LHCN-M2 (cell line): Measurements from ENCODE around the gene FAM50B. TPM values are rescaled to one million over a fixed set of nuclear protein-coding genes. Genes with fewer than 3 reads are reported as not detected.
A peak's percentile ranks its signal among the peaks of the same experiment; 100 is the strongest.

Experiments used
- DNase-seq: peaks from one replicate; pipeline ENCODE4 v3.0.0-alpha.2; 2012; ENCODE audit warnings: low read depth
- polyA plus RNA-seq: library from polyadenylated mRNA; unstranded; fragments of >200 nt; gene quantifications from one replicate; pipeline ENCODE4 v1.2.1, GENCODE V29; 2012; ENCODE audit warnings: missing spikeins
- total RNA-seq: library from RNA; depleted of rRNA; stranded (reverse); fragments of >200 nt; gene quantifications from 2 replicates; pipeline ENCODE4 v1.2.3, GENCODE V29; 2014; rRNA removed

The FAM50B gene, protein sequence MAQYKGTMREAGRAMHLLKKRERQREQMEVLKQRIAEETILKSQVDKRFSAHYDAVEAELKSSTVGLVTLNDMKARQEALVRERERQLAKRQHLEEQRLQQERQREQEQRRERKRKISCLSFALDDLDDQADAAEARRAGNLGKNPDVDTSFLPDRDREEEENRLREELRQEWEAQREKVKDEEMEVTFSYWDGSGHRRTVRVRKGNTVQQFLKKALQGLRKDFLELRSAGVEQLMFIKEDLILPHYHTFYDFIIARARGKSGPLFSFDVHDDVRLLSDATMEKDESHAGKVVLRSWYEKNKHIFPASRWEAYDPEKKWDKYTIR
- 8.5 and 13.6 TPM in 2 replicates for total RNA-seq
- polyA plus RNA-seq = 13.2 TPM

DNA sequence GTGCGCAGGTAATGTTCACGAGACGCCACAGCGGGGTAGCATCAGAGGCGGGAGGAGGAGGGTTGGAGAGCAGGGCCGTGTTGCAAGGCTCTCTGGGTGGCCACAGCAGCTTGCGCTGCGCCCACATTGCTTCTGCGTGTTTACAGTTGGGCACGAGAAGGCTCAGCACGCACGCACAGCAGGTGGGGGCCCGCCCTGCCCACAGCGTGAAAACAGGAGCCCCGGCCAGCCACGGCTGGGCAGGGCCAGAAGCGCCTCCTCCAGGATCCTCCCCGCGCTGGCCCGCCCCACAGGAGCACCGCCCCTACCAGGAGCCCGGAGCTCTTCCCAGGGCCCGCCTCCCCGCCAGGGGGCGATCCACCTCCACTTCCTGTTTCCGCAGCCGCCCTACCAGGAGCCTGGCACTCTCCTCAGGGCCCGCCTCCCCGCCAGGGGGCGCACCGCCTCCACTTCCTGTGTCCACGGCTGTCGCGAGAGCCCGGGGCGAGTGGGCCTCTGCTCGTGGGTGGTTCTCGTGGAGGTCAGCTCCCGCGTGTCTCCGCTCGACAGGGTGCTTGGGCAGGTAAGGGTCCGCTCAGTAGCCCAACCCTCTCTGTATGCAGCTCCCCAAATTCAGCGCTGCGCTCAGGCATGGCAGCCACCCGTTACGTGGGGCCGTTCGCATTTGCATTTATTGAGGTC is at the start of gene FAM50B:
Gene FAM50B, plus strand, starts transcription at position 449 of the 681 bp plus-strand sequence. CDS start 439 bp downstream, outside the sequence.
- DNase-seq = peak; percentile 81

DNA sequence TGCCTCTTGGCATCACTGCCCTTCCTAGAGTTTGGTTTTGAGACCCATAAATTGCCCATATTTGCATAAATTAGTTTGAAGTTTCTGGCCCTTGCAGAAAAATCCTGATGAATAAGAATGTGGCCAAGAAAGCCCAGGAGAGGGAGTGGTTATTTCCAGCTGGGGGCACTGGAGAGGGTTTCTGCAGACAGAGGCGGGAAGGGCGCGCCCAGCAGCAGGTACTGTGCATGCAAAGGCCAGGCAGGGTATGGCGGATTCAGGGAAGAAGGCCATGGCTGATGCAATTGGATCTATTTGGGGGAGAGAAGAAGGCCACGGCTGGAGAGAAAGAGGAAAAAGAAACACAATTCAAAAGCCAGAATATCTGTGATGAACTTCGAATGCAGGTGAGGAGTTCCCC is 49.5 kb upstream of the FAM50B start:
- DNase-seq = no peak

DNA sequence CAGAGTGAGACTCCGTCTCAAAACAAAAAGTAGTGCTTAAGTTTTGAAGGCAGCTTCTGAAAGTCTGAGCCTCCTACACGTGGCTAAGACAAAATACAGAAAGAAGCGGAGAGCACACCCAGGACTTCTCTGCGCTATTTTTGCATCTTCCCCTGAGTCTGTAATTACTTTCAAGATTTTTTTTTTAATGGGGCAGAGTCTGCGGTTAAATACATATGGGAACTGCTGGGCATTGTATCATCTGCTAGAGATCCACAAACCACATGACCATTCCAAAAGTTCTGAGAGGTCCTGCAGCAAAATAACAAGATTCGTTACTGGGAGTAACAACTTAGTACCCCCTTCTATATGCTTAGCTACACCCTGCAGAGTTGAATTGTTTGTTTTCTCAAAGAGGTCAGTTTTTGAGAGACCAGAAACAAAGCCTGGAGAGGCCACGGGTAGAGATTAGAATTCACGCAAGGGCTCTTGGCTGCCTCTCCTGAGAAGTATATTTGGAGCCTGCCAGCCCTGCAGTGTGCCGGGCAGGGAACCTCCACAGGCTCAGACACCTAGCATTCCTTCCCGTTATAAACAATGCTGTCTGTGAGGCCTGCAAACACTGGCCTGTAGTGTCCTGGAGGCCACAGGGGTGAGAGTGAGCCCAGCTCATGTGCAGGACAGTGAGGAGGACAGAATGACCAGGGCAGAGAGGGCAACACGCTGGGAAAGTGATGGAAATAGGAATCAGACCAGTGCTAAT is 48.2 kb upstream of the FAM50B start:
- DNase-seq = no peak

DNA sequence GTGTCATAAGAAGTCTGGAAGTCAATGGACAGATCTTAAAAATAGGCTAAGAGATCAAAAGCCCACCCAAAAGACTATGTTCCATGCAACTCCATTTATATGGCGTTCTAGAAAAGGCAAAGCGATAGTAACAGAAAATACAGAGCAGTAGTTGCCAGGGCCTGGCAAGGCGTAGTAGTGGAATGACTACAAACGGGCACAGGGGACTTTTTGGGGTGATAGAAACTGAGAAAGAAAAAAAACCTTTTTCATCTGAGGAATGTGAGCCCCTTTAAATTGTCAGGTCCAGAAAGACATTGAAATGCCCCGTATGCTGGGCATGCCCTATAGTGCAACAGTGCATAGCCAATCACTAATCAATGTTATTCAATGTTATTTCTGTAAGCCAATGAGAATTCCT is 47.2 kb upstream of the FAM50B start:
- no peak for DNase-seq

DNA sequence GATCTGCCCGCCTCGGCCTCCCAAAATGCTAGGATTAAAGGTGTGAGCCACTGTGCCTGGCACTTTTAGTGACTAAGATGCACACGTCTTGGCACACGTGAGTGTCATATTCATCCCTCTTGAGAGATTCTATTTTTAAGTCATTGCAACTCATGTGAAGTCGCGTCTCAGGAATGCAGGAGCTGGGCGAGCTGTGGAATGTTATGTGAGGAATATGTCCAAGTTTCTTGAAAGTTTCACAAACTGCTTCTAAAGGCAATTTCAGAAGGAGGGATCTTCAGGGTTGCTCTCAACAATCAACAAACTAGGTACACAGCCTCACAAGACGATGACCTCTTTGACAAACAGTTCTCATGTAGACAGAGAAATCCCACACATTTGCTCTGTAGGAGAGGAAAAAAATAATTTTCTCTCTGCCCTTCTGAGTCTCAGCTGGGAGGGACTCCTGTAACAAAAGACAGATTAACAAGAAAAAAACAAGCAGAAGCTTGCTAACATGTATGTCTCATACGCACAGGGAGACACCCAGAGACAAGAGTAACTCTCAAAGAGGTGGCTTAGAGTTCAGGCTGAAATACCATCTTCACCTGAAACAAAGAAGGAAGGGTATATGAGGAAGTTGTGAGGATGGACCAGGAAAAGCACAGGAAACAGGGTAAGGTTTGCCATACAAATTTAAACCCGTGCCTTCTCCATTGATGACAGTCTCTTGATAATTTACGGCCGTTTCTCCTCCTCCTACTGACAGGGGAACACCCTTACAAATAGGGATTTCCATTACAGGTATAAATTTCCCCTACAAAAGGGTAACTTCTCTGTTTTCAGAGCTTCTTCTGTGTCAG is 45.3 kb upstream of the FAM50B start:
- peak; percentile 94 for DNase-seq

DNA sequence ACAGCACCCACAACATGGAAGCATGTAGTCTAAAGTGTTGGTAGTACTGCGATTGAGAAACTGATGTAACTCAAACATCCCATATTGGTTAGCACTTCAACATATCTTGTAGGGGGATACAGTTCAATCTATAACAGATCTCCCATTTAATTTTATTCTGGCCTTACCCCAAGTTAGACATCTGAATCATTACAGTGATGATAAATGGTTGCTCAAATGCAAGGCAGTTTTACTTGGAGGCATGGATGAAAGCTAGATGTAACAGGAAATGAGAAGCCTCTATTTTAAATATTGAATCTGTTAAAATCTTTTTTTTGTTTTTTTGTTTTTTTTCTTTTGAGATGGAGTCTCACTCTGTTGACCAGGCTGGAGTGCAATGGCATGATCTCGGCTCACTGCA is 44.2 kb upstream of the FAM50B start:
- no peak for DNase-seq

DNA sequence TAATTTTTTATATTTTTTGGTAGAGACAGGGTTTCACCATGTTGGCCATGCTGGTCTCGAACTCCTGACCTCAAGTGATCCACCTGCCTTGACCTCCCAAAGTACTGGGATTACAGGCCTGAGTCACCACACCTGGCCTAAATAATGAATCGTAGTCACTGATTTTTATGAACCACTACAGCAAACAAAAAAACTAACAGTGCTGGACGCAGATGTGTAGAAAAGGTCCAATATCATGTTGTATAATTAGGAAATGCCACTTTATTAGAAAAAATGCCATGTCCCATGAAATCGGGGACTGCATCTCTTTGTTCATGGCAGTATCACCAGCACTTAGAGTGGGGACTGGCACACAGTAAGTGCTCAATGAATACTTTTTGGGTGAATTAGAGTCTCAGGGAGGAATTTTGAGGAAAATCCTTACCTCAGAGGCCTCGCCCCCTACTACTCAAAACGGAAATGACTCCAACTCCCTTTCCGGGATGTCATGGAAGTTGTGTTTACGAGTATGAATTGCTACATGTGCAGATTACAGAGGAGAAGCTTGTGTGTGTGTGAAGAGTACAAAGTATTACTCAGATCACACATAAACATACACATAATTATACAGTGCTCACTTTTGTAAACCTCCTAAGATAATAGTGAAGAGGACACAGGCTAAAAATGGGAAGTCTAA is 43.6 kb upstream of the FAM50B start:
- no peak for DNase-seq

DNA sequence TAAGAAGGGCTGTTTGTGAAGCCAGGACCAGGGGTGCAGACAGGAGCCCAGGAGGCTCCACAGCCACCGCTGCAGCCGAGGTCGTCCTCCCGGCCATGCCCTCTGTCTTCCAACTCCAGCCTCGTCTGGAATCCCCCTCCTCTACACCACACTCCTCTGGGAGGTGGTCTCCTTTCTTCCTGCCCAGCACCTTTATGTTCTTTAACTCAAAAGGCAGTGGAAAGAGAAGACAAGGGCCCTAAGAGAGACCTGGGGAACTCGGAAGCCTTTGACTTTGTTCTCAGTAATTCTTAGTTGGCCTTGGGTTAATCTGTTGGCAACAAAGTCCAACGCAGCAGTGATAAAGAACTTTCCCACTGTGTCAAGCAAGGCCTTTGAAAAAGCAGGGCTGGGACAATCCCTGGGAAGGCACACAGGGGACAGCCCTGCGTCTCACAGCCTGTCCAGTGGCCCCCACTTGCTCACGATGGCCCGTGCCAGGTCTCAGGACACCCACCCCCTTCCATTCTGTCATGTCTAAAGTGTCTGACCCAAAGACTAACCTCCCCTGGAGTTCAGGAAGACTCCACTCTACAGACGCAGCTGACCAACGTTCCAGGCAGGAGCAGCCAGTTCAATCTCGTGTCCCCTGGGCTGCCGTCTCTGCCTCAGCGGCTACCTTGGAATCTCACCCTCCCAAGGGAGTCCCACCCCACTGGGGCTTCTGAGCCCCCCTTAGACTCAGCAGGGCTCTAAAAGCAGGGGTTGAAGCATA is 42.8 kb upstream of the FAM50B start:
- DNase-seq = no peak

DNA sequence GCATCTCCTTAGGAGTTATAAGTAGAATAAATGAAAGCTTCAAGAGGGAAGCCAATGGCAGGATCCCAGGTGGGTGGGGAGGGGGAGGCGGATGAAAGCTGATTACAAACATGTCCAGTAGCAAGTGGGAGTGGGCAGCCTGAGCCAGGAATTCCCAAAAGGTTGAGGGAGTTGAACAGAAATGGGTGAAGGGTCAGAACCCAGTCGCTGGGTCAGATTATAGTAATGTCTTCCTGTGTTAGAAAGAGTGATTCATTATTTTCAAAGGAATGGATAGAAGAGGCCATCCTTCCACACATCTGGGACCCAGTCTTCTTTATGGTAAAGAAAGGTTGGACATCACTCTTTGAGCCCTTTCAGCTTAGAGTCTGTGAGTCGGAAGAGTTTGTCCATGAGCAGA is 41.0 kb upstream of the FAM50B start:
- DNase-seq = no peak

DNA sequence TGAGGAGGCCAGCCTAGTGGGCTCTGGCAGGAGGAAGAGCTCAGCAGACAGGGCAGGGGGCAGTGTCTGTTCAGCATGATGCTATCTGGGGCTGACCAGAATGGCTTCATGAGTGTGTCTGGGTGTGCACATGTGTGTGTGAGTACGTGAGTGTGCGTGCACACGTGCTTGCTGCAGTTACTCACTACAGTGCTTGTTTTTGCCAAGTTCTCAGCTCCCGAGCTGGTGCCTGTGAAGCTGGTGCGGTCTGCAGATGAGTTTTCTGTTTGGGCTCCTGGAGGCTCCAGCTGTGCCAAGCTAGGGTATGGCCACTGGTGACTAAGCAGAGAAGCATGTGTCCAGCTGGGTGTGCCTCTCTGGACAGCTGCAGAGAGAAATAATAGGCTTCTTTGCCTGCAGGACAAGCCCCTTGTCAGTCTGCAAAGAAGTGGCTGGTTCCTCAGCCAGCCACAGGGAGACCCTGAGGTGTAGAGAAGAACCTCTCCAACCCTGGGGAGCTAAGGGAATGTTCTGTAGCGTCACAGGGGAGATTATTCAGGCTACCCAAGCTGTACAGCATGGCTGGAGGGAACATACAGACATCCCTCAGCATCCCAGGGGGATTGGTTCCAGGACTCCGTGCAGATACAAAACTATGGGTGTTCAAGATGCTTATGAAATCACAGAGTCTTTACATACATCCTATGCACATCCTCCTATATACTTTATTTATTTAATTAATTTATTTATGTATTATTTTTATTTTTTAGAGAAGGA is 40.2 kb upstream of the FAM50B start:
- peak; percentile 99 for DNase-seq

DNA sequence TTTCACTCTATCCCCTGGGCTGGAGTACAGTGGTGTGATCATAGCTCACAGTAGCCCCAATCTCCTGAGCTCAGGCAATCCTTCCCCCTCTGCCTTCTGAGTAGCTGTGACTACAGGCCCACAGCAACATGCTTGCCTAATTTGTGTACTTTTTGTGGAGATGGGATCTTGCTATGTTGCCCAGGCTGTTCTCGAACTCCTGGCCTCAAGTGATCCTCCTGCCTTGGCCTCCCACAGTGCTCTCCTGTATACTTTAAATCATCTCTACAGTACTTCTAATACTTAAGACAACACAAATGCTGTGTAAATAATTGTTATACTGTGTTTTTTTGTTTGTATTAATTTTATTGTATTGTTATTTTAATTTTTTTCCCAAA is 39.7 kb upstream of the FAM50B start:
- DNase-seq = no peak

DNA sequence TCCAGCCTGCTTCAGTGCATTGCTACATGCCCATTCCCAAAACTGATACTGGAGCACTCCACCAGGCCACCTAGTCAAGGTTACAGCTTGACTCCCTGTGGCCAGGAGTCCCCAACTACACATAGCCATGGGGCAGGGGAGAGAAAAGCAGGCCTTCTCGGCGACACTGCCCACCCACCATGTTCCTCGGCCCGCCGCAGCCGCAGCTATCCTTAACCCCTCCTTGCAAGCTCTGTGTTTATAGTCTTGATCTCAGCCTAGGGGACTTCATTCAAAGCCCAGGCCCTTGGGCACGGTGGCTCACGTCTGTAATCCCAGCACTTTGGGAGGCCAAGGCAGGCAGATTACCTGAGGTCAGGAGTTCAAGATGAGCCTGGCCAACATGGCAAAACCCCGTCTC is 39.2 kb upstream of the FAM50B start:
- no peak for DNase-seq

DNA sequence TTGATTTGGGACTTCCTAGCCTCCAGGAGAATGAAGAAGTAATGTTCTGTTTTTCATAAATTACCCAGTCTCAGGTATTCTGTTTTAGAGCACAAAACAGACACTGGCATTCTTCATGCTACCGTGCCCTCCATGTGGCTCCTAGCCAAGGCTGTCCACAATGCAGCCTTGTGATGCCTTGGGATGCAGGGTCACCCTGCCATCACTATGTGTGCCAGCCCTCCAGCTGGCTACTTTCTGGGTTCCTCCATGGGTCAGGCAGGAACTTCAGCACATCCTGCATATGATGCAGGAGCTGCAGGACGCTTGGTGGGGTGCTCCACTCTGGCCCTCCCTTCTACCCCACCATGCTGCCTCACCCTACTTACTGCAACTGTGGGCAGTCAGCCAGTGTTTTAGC is 38.0 kb upstream of the FAM50B start:
- no peak for DNase-seq

DNA sequence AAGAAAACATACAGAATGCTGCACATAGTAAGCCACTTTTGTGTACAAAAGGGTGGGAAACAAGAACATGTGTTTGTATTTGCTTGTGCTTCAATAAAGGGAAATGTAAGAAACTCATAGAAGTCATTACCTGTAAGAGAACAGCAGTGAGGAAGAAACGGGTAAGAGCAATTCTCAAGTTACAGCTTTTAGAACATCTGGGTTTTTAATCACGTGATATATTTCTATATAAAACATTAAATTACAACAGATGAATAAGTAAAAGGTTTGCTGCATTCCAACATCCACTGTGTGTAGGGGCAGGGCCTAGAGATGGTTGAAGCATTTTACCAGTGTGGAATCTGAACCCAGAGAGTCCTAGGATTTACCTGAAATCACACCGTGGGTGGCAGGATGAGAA is 36.6 kb upstream of the FAM50B start:
- no peak for DNase-seq

DNA sequence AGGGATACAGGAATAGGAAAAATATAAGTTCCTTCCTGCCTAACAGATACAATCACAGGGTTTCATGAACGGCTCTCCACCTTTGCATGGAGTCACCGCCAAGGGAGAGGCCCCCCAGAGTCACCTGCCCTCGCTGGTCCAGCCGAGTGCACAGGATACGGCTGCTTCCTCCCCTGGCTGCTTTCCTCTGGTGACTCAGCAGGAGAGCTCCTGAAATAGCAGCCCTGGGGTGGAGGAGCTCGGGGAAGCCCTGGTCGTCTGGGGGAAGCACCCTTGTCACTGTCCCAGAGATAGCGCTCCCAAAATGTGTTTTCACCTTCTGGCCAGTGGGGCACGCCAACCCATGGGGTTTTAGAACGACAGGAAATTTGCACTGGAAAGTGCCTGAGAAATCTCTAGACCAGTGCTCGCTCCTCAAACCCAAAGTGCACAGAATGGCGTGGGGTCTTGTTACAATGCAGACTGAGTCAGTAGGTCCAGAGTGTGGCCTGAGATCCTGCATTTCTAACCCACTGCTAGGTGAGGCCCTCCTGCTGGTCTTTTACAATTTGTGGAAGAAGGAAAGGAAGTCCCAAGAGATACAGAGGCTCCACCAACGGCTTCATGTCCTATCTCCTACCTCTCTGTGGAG is 35.9 kb upstream of the FAM50B start:
- peak; percentile 55 for DNase-seq

DNA sequence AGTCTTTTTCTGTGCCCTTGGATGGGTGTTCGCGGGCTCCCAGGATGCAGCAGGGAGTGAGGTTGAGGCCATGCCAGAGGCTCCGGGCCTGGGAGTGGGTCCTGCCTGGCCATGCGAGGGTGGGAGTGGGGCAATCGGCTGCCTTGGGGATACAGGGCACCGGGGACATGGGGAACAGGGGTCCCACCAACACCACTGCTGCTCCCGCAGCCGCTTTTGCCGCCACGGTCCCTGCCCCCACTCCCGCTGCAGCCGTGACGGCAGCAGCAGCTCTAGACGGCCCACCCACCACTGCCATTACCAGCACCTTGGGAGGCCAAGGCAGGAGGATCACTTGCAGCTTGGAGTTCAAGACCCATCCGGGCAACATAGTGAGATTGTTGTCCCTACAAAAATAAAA is 35.3 kb upstream of the FAM50B start:
- no peak for DNase-seq

DNA sequence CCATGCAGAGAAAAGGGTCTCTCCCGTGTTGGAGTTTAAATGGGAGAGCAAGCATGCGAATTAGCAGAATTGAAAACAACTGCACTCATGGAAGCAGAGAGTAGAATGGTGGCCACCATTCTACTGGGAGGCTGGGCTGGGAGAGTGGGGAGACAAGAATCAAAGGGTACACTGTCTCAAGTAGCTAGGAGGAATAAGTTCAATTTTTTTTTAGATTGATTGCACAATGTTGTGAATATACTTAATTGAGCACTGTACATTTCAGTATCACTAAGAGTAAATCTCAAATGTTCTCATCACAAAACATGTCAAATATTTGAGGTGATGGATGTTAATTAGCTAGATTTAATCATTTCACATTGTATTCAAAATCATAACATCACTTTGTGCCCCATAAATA is 34.6 kb upstream of the FAM50B start:
- DNase-seq = no peak

DNA sequence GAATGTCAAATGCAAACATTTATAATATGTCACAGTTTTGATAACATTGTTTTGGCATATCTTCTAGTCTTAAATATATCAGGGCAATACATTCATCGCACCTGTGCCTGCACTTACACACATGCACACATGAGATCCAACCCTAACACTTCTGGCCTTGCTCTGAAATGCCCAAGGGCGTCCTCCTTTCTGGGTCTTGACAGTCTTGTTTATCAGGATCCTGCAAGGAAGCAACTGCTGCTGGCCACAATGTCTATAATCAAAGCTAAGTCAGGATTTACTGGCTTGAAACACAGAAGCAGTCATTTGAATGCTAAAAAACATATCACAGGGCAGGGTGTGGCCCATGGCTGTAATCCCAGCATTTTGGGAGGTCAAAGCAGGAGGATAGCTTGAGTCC is 32.9 kb upstream of the FAM50B start:
- no peak for DNase-seq
